Raji (cell line): ENCODE data around the gene ZFP36L1.

Experiments
- POLR2A ChIP-seq: IDR thresholded peaks from 2 replicates; pipeline ENCODE4 v1.6.1; 2011; ENCODE audit warnings: low read depth, low read length, control low read depth; ENCODE audit not compliant: insufficient read depth

ZFP36L1 gene

GRCh38 chr14:68794130-68794850 is 1.4 kb upstream of the ZFP36L1 start:
- TF ChIP-seq POLR2A, result peak; percentile 44

- 0 out of 2 replicates have a peak, but pooled peaks have one; percentile 22 for TF ChIP-seq POLR2A
Observed at GRCh38 chr14:68793734-68794129, 865 bp upstream of the ZFP36L1 start.

GRCh38 chr14:68792678-68792978 is 239 bp downstream of the ZFP36L1 start:
- TF ChIP-seq POLR2A, result no peak

- peak; percentile 19; the same call in 1 of the 2 replicates for TF ChIP-seq POLR2A
Observed at GRCh38 chr14:68791902-68792677, 777 bp downstream of the ZFP36L1 start.

- no peak; the same call in 1 of the 2 replicates for TF ChIP-seq POLR2A
Observed at GRCh38 chr14:68791078-68791901, 1.6 kb downstream of the ZFP36L1 start.

- peak; percentile 4 for TF ChIP-seq POLR2A
Observed at GRCh38 chr14:68790644-68791077, 2.2 kb downstream of the ZFP36L1 start.

- no peak for TF ChIP-seq POLR2A
Observed at GRCh38 chr14:68789821-68790643, 2.8 kb downstream of the ZFP36L1 start.

GRCh38 chr14:68788996-68789820 is 3.7 kb downstream of the ZFP36L1 start:
- 0 out of 2 replicates have a peak, but pooled peaks have one; percentile 31 for TF ChIP-seq POLR2A

- no peak for TF ChIP-seq POLR2A
Observed at GRCh38 chr14:68788275-68788995, 4.4 kb downstream of the ZFP36L1 start.

- no peak for TF ChIP-seq POLR2A
Observed at GRCh38 chr14:68787092-68787992, 5.5 kb downstream of the ZFP36L1 start.

- TF ChIP-seq POLR2A, result peak; percentile 33; the same call in 1 of the 2 replicates
Observed at GRCh38 chr14:68786491-68787091, 6.3 kb downstream of the ZFP36L1 start.
